Measurements from ENCODE around the gene KIF17.
"Not testable (repeated sequence)": the region's sequence is repeated elsewhere in the genome, so short reads cannot be mapped to it uniquely, and the experiment has no call there.

Gene KIF17

DNA sequence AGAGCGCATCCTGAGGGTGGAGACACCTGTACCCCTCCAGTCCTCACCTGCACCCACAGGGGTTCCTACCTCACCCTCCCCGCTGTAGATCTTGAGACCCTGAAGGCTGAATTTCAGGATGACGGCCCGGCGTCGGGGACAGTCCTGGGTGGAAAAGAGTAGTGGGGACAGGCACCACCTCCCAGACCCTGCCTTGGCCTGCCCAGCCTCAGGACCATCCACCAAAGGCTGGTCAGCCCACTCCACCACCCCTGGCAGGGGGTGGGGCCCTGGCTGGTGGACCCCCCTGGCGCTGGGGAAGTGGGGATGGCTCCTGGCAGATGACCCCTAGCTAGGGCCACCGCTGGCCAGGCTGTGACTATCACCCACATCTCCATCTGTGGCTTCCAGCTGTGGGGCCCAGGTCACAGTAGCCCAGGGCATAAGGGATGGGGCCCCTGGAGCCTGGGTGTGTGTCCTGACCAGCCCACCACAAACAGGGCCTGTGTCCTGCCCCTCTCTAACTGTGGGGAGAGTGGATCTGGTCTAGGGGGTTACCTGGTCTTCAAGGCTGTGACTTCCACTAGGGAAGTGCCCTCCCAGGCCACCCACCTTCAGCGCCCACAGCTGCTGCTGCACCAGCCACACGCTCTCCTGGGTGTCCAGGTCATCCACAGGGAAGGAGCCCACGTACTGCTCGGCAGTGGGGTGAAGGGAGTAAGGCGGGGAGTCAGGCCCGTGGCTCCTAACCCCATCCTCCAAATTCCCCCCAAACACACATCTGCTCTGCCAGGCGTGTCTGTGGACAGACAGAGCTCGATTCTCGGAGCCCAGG lies 9.3 kb upstream of the KIF17 start:
- DNase-seq, result no peak

DNA sequence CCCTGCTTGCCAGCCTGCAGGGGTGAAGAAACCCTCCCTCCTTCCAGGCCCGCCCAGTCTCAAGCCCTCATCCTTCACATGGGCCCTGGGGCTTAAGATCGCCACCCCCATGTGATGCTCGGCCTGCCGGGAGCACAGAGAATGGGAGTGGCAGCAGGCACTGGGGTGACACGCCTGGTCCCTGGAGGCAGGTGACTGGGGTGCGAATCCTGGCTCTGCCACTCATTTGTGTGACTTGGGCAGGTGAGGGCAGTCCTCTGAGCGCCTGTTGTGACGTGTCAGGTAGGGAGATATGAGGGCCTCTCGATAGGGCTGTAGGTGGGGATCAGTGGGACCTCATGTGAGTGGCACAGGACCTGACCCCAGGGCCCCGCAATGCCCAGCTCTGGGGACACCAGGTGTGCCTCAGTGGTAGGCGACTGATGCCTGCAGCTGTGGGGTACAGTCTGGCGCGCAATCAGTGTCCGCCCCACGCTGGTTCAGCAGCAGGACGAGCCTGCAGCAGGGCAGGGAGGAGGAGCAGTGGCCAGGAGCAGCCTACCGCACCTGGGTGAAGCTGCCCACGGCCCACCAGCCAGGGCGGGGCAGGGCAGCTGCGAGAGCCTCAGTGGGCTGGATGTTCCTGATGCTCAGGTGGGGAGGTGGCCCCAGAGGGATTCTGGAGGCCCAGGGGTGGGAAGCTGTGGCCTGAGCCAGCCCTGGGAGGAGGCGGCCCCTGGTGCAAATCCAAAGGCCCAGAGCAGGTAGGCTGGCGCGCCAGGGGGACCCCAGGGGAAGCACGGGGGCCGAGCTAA lies 8.5 kb upstream of the KIF17 start:
- DNase-seq, result no peak

DNA sequence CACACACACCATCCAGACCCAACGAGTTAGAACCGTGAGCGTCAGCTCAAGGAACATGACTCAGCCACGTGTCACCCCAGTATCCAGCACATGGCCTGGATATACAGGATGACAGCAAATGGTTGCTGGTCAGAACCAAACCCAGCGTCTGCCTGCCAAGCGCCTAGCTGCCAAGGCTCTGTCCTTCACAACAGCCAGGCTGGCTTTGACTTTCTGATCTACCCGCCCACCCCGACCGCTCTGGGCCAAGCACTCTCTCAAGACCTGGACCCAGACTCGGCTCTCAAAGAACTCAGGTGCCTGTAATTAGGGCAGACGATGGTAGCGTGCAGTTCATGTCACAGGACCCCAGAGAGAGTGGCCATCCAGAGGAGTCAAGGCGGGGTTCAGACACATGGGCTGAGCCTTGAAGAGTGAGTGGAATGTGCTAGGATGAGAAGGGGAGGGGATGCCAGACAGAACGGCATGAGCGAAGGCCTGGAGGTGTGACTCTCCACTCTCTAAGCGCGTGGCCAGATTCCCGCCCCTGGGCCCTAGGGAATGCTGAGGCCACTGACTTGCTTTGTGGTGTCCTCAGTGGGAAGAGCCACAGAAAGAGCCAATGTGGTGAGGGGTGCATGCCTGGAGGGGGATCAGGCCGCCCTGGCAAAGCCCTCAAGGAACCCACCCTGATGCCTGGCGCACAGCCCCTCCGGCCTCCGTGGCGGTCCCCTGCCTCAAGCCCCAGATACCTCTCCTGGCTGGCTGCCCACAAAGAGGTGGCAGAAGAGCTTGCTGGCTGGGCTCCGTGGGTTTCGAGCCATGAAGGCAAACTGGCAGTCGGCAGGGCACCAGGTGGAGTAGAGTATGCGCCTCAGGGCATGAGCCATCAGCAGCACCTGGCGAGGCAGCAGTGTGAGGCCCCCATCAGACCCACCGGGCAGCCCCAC lies 7.6 kb upstream of the KIF17 start:
- DNase-seq, result no peak

DNA sequence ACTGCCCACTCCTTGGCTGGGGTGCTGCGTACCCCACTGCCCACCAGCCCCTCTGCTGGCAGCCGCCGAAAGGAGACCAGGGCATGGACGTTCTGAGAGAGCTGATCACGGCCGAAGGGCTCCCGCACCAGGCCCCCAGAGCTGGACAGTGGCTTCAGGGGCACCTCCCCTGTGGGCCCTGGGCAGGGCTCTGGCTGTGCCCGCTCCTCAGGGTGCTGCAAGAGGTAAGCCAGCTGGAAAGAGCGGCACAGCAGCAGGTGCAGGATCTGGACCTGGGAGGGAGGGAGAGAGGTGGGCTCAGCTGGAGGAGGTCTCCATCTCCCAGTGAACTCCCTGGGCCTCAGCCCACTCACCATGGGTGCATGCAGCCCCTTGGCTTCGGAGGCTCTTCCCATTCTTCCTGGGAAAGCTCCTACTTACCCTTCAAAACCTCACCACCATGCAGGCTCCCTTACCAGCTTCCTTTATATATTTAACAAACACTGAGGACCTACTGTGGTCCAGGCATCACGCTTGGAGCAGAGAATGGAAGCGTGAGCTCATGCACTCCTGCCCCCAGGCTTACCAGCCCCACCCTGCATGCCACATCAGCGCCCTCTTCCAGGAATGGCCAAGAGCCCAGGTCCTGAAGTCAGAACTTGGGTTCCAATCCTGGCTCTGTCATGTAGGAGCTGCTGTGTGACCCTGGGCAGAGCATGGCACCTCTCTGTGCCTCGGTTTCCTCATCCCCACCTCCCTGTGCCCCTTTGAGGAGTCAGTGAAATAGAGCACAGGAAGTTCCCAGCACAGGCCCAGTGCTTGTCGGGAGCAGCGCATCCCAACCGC lies 6.8 kb upstream of the KIF17 start:
- no peak for DNase-seq

DNA sequence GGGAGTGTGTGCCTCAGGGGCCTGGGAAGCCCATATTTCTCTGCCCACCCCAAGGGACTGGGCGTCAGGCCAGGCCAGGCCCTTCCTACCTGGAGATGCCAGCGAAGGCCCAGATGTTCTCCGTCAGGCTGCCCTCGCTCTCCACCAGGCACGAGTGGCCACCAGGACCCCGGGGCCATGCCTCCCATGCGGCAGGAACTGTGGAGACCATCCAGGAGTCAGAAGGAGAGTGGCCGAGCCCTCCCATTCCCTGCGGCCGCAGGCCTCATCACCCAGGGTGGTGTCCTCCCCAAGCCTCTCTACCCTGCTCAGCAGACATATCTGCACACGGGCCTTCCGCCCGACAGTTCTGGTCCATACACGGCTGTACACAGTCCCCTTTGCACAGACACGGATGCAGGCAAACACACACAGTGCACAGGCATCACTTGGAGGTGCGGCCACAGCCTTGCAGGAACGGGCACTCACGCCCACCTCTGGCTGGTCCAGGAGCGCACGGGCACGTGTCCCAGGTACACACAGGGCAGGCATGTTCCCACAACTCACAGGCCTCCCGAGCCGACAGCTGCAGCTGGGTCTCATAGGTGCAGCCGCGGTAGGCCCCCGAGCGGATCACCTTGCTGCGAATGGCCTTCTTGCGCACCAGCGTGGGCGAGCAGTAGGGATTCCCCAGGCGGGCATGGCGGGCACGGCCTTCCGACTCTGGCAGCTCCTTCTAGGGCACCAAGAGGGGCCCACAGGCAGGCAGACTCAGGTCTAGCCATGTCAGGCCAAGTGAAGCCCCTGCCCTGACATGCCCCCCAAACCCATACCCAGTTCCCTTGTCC lies 5.9 kb upstream of the KIF17 start:
- no peak for DNase-seq

DNA sequence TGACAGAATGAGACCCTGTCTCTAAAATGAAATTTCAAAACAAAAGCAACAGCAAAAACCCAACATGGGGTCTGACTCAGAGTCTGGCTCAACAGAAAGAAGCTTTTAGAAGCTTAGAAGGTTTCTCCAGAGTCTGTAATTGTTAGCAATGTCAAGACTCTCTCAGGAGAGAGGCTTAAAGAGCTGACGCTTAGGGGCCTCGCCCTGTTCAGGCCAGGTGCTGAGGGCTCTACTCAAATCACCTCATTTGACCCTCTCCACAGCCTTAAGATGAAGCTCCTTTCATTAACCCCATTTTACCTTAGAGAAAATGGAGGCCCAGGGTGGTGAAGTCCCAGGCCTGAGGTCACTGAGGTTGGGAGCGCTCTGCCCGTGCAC lies 5.3 kb upstream of the KIF17 start:
- DNase-seq, result no peak

DNA sequence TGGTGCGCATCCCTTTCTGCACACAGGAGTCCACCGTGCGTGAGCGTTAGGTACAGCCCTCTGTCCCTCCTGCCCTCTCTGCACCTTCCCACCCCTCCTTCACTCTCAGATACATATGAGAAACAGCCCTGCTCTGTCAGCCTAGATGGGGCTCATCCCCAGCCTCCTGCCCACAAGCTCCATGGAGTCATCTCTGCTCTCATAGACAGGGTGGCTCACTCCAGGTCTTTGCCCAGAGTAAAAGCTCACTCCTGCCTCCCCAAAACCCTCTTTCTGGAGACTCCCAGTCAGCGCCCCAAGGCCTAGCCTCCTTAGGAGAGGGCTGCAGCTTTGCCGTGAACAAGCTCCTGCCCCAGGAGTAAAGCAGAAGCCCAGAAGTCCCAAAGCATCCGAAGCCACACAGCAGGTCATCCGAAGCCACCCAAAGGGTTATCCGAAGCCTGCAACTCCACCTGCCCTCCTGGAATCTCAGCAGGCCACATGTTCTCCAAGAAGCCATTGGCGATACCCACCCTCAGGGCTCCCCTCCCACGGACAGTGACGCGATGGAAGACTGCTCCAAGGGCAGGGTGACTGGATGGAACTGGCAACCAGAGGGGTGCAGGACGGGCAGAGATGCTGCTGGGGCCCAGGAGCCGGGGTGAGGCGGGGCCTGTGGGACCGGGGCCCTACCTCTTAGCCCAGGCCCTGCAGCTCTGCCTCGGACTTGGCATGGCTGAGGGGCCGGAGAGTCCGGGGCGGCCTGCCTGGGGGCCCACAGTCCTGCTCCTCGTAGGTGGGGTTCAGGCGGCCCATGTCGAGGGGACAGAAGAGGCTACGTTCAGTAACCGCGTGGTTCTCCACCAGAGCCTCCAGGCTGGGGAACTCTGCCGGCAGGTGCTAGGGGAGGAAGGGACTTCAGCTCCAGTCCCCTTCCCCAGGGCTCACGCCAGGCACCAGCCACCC lies 3.6 kb upstream of the KIF17 start:
- DNase-seq, result no peak

DNA sequence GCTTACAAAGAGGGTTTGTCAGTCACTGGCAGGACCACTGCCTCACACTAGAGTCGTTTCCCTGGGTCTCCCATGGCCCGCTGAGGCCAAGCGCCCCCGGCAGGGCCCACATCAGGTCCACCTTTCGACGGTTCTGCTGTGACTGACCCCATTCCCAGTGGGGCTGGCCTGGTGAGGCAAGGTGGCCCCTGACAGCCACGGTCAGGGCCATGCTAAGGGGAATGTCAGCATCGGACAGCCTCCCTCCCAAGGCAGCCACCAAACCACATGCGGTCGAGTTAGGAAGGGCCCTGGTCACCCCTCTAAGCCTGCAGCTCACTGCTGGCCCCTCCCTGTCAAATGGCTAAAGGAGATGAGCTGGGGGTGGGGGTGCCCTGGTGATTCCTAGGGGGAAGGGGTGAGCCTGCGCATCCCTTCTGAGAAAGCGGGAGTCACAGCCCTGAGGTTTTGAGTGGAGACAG lies 2.9 kb upstream of the KIF17 start:
- no peak for DNase-seq

DNA sequence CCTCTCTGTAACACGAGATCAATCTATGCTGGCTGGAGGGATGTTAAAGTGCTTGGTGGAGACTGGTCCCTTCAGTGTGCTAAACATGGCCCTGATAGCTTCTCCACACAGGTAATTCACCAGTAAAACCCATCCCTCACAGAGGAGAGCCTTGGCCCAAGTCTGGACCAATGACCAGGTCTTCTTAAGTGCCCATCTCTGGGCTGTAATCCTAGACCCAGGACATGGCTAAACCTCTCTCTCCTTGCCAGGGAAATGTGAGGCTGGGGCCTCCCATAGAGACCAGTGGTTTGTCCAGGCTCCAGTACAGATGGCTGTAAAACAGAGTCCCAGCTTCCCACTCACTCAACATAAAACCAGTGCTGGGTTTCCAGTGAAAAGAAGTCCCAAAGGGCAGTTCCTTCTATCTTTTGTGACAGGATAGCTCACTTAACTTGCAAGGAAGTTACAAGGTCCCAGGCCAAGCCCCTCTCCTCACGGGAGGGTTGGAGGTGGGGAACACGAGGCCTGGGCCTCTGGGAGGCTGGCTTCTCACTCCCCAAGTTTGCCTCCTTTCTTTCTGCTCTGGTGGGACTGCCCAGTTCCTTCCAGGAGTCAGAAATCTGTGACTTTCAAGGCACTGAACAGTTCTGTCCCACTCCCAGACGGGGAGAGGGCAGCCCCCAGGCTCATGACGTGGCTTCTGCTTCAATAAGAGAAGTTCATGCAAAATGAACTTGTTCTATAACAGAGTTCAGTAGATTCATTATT lies 2.2 kb upstream of the KIF17 start:
- no peak for DNase-seq

DNA sequence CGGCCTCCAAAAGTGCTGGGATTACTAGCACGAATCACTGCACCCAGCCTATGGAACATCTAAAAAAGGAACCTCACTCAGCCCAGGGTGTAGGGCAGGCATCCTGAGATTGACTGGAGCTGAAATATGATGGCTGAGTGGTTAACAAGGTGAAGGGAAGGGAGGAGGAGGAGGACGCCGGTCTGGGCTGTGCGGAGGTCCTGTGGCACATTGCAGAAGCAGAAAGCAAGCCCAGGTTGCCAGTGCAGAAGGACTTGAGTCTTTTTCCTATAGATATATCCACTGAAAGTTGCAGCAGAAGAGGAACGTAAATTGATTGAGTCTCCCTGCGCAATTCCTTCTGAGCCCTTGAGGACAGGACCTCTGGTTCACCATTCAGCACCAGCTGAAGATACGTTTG lies 1.5 kb upstream of the KIF17 start:
- DNase-seq, result no peak

DNA sequence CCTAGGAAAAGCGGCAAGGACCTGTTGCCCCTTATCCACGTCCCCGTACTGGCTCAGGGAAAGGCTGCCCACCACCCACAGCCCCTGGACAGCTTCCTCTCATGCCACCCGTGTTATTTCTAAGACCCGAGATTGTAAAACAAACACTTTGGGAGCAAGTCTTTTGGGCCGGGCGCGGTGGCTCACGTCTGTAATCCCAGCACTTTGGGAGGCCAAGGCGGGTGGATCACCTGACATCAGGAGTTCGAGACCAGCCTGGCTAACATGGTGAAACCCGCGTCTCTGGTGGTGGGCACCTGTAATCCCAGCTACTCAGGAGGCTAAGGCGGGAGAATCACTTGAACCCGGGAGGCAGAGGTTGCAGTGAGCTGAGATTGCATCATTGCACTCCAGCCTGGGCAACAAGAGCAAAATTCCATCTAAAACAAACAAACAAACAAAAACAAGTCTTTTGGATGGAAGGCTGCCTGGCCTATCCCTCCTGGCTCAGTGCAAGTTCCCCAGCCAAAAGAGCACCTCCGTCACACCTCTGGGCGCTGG lies 606 bp upstream of the KIF17 start:
- not testable (repeated sequence) for DNase-seq

DNA sequence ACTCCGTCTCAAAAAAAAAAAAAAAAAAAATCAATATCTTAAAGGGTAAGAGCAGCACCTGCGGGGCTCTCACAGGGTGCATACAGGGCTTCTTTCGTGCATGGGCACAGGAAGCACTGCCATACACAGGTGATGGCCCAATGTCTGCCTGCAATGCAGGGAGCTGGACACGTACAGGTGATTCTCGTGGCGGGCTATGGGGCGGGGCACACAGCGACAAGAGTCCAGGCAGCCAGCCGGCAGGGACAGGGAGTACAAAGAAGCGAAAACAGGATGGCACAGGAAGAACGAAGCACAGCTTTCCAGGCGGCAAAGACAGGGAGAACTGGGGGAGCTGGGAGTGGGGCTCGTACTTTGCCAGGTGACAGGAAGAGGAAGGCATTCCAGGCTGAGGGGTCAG lies 1.6 kb downstream of the KIF17 start:
- DNase-seq, result no peak

DNA sequence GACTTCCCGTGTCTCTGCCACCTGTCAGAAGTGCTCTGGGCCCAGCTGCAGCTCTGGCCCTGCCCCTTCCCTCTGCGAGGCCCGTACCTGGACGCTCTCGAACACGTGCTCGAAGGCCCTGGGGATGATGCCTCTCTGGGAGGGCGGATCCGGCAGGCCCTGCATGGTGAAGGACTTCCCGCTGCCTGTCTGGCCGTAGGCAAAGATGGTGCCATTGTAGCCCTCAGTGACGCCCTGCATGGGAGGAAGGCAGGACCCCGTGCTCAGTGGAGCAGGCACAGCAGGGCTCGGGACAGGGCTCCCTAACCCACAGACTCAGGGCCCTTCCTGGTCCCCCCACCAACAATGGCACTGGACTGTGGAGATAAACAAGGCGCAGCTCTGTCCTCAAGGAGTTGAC lies 2.4 kb downstream of the KIF17 start:
- no peak for DNase-seq

DNA sequence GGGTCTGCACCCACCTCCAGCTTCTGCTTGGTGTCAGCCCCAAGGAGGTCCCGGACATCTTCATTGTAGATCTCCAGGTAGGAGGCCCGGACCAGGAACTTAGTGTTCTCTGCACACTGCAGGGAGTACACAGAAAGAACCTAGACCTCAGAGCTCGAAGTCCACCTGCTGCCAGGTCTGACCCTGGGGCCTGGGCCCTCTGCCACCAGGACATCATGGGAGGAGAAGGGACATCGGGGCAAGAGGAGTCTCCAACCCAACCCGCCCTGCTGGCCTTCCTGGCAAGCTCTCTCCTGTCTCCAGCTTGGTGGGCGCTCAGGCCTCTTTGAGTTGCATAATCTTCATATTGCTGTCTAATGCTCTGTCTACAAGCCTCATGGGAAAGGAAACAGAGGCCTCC lies 4.4 kb downstream of the KIF17 start:
- DNase-seq, result no peak

DNA sequence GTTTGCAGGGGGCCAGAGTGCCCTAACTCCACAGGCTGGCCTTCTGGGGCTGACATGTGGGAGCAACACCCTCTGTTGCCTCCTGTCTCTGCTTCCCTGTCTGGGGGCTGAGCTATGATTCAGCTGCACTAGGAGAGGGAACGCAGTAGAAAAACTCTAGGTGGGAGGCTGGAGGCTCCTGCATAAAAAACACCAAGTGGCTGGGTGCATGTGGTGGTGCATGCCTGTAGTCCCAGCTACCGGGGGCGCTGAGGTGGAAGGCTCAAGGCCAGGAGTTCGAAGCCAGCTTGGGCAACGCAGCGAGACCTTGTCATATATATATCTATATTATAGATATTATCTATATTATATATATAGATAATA lies 5.6 kb downstream of the KIF17 start:
- no peak for DNase-seq

DNA sequence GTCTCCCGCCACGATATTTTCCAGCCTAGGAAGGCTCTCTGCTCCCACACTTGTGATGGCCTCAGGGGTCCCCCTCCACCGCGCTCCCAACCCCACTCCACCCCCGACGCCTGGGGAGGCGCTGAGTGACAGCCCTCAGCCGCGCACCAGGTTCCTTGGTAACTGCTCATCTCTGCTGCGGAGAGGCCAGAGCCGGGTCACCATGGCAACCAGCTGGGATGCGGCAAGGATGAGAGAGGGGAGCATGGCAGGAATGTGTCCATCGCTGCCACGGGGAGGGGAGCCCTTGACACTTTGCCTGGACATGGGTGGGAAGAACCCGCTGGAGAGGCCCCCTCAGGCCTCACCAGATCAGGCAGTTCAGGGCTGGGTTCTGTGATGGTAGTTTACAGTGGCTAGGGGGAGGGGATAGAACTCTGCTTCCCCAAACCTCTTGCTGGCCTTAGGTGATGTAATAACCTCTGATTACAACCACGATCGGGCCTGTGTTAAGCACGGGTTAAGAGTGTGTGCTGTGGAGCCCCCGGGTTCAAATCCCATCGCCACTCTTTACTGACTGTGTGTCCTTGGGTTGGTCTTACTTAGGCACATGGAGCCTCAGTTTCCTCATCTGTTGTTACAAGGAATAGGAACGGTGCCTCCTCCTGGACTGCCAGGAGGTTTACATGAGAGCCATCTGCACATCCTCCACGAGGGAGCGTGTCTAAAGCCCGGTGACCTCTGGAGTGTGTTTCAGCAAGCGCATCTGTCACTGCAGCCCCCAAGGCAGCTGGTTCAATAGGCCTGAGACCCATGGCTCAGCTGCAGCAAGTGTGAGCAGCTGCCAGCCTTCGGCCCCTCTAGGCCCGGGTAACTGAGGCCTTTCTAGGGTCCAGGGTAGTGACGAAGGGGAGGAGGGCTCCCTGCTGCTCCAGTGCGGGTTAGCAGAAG lies 6.3 kb downstream of the KIF17 start:
- DNase-seq, result peak; percentile 60

DNA sequence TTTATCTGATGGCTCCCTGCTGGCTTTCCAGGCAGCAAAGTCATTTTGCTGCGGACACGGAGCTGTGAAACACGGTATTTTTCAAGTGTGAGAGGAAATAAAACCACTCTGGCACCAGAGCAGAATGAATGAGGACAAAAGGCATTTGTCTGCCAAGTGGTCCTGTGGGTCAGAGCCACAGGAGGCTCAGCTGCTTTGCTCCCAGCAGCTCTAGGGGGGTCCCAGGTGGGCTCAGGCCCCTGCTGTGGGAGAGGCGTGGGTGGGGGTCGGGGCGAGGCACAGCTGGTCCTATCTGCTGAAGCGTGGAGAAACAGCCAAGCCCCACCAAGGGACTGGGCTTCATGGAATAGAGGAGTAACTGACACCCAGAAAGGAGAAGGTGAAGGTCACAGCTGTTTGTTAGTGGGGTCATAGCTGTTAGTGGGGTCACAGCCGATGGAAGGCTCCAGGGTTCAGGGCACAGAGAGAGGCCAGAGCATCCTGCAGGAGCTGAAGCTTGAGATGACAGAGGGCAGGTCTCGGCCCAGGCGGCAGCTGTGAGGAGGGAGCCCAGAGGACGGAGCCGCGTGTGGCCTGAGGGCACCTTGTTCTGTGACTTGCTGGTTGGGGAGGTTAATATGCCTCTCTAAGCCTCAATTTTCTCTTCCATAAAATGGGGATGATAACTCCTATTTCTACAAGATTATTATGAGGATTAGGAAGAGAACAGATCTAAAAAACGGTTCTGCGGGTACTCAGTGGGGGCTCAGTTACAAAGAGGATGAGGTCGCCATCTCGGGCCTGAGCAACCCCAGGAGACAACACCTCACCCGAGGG lies 7.1 kb downstream of the KIF17 start:
- no peak for DNase-seq

Measured in hematopoietic multipotent progenitor cell treated with erythropoietin and hydrocortisone succinate and interleukin-3 and kit ligand, for 6 days (in vitro differentiated cells).